HuH-7 (cell line): Measurements from ENCODE around the gene CRYBG3.

ENCODE experiments used
- DNase-seq: peaks from one replicate; pipeline ENCODE4 v3.0.0; 2011; ENCODE audit warnings: low spot score

The CRYBG3 gene

GRCh38 chr3:97974996-97975395 lies 153.2 kb downstream of the CRYBG3 start:
- DNase-seq = no peak

- no peak for DNase-seq
These were observed 153.7 kb downstream of the CRYBG3 start for GRCh38 chr3:97975466-97975865.

GRCh38 chr3:97979610-97980009 lies 157.8 kb downstream of the CRYBG3 start:
- no peak for DNase-seq

GRCh38 chr3:97981886-97982285 lies 160.1 kb downstream of the CRYBG3 start:
- DNase-seq = no peak

- DNase-seq = no peak
These were observed 162.2 kb downstream of the CRYBG3 start for GRCh38 chr3:97983933-97984491.

- no peak for DNase-seq
These were observed 165.5 kb downstream of the CRYBG3 start for GRCh38 chr3:97987306-97987705.

- DNase-seq = no peak
These were observed 167.2 kb downstream of the CRYBG3 start for GRCh38 chr3:97988784-97989568.

- DNase-seq = no peak
These were observed 168.9 kb downstream of the CRYBG3 start for GRCh38 chr3:97990624-97991292.

GRCh38 chr3:97991293-97991682 lies 169.5 kb downstream of the CRYBG3 start:
- no peak for DNase-seq

- no peak for DNase-seq
These were observed 170.8 kb downstream of the CRYBG3 start for GRCh38 chr3:97992547-97993173.

GRCh38 chr3:97993526-97993925 lies 171.7 kb downstream of the CRYBG3 start:
- no peak for DNase-seq

- no peak for DNase-seq
These were observed 172.6 kb downstream of the CRYBG3 start for GRCh38 chr3:97994328-97994945.
